Measurements from ENCODE around the gene CRB3.

DNA sequence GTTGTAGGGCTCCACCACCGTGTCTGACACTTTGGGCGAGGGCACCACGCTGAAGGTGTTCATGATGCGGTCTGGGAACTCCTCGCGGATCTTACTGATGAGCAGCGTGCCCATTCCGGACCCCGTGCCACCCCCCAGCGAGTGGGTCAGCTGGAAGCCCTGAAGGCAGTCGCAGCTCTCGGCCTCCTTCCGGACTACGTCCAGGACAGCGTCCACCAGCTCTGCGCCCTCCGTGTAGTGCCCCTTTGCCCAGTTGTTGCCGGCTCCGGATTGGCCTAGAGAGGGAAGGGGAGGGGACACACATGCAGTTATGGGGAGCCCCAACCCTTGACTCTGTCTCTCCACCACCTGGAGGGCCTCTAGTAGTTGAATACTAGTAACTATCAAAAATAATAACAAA, 31.9 kb downstream of the CRB3 start:
- TF ChIP-seq, protein P1, sequence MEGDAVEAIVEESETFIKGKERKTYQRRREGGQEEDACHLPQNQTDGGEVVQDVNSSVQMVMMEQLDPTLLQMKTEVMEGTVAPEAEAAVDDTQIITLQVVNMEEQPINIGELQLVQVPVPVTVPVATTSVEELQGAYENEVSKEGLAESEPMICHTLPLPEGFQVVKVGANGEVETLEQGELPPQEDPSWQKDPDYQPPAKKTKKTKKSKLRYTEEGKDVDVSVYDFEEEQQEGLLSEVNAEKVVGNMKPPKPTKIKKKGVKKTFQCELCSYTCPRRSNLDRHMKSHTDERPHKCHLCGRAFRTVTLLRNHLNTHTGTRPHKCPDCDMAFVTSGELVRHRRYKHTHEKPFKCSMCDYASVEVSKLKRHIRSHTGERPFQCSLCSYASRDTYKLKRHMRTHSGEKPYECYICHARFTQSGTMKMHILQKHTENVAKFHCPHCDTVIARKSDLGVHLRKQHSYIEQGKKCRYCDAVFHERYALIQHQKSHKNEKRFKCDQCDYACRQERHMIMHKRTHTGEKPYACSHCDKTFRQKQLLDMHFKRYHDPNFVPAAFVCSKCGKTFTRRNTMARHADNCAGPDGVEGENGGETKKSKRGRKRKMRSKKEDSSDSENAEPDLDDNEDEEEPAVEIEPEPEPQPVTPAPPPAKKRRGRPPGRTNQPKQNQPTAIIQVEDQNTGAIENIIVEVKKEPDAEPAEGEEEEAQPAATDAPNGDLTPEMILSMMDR (IDR thresholded peaks at IDR 0.05 in 4 of 5, conservative IDR thresholded peaks at IDR 0.05 in 1 of 5): no peak
- TF ChIP-seq POLR2A (IDR thresholded peaks at IDR 0.05): no peak
